ENCODE results near the gene STYXL1. TPM values are rescaled to one million over a fixed set of nuclear protein-coding genes. Genes with fewer than 3 reads are reported as not detected.

STYXL1 gene
- total RNA-seq, 1 donor from 2014 or later, result 28.5 TPM

GRCh38 chr7:76002139-76002538 is 45.7 kb downstream of the STYXL1 start:
- peaks cover 9% of the 10 kb centered on the region for H3K36me3 Mint-ChIP-seq (ENCODE audit: low read depth)
- TF ChIP-seq CTCF (IDR thresholded peaks at IDR 0.05), result no peak
- no peak for DNase-seq (ENCODE audit: low spot score)
- no peaks in the 10 kb centered on the region for H3K9me3 Mint-ChIP-seq (ENCODE audit: low read depth)
- no peaks in the 10 kb centered on the region for H3K4me1 Mint-ChIP-seq (ENCODE audit: low read depth)
- no peaks in the 10 kb centered on the region for H3K27me3 Mint-ChIP-seq (ENCODE audit: low read depth)
- no peak overlapping the region for H3K27ac Mint-ChIP-seq (ENCODE audit: unreplicated experiment)
- no peak overlapping the region for H3K4me3 Mint-ChIP-seq (ENCODE audit: unreplicated experiment)

GRCh38 chr7:76000566-76000965 is 47.2 kb downstream of the STYXL1 start:
- Mint-ChIP-seq H3K4me3 (ENCODE audit: unreplicated experiment) (no peak overlapping the region), H3K4me1 (ENCODE audit: low read depth) (no peaks in the 10 kb centered on the region), H3K27ac (ENCODE audit: unreplicated experiment) (no peak overlapping the region), H3K9me3 (ENCODE audit: low read depth) (no peaks in the 10 kb centered on the region), H3K36me3 (ENCODE audit: low read depth) (peaks cover 17% of the 10 kb centered on the region), H3K27me3 (ENCODE audit: low read depth) (no peaks in the 10 kb centered on the region)
- no peak for TF ChIP-seq CTCF (IDR thresholded peaks at IDR 0.05)
- peak; percentile 78 for DNase-seq (ENCODE audit: low spot score)

GRCh38 chr7:75998038-75998437 is 49.8 kb downstream of the STYXL1 start:
- Mint-ChIP-seq H3K27me3 (ENCODE audit: low read depth) (no peaks in the 10 kb centered on the region), H3K36me3 (ENCODE audit: low read depth) (peaks cover 11% of the 10 kb centered on the region), H3K27ac (ENCODE audit: unreplicated experiment) (no peak overlapping the region), H3K9me3 (ENCODE audit: low read depth) (no peaks in the 10 kb centered on the region), H3K4me1 (ENCODE audit: low read depth) (peaks cover 11% of the 10 kb centered on the region), H3K4me3 (ENCODE audit: unreplicated experiment) (no peak overlapping the region)
- DNase-seq (ENCODE audit: low spot score), result no peak
- TF ChIP-seq CTCF (IDR thresholded peaks at IDR 0.05), result no peak

- Mint-ChIP-seq H3K4me3 (ENCODE audit: unreplicated experiment) (no peak overlapping the region), H3K4me1 (ENCODE audit: low read depth) (peaks cover 13% of the 10 kb centered on the region)
- TF ChIP-seq CTCF (IDR thresholded peaks at IDR 0.05), result no peak
These were observed 51.3 kb downstream of the STYXL1 start for GRCh38 chr7:75996476-75996875.

GRCh38 chr7:75995996-75996395 is 51.8 kb downstream of the STYXL1 start:
- H3K9me3 Mint-ChIP-seq (ENCODE audit: low read depth), result no peaks in the 10 kb centered on the region
- H3K4me3 Mint-ChIP-seq (ENCODE audit: unreplicated experiment), result no peak overlapping the region
- H3K27me3 Mint-ChIP-seq (ENCODE audit: low read depth), result no peaks in the 10 kb centered on the region
- DNase-seq (ENCODE audit: low spot score), result peak; percentile 84
- TF ChIP-seq CTCF (IDR thresholded peaks at IDR 0.05), result no peak
- H3K27ac Mint-ChIP-seq (ENCODE audit: unreplicated experiment), result no peak overlapping the region
- H3K36me3 Mint-ChIP-seq (ENCODE audit: low read depth), result peaks cover 10% of the 10 kb centered on the region
- peaks cover 15% of the 10 kb centered on the region for H3K4me1 Mint-ChIP-seq (ENCODE audit: low read depth)

More at GRCh38 chr7:75996476-75996875, 51.3 kb downstream of the STYXL1 start:
- Mint-ChIP-seq H3K27ac (ENCODE audit: unreplicated experiment) (no peak overlapping the region), H3K27me3 (ENCODE audit: low read depth) (no peaks in the 10 kb centered on the region), H3K9me3 (ENCODE audit: low read depth) (no peaks in the 10 kb centered on the region), H3K36me3 (ENCODE audit: low read depth) (peaks cover 11% of the 10 kb centered on the region)
- peak; percentile 18 for DNase-seq (ENCODE audit: low spot score)
